Fibroblast of peridontal ligament (primary cell): ENCODE results near the gene SCN4B.

ENCODE experiments used
- DNase-seq: peaks from one replicate; pipeline ENCODE4 v3.0.0-alpha.2; 2010; ENCODE audit errors: extremely low read depth

Gene SCN4B

DNA sequence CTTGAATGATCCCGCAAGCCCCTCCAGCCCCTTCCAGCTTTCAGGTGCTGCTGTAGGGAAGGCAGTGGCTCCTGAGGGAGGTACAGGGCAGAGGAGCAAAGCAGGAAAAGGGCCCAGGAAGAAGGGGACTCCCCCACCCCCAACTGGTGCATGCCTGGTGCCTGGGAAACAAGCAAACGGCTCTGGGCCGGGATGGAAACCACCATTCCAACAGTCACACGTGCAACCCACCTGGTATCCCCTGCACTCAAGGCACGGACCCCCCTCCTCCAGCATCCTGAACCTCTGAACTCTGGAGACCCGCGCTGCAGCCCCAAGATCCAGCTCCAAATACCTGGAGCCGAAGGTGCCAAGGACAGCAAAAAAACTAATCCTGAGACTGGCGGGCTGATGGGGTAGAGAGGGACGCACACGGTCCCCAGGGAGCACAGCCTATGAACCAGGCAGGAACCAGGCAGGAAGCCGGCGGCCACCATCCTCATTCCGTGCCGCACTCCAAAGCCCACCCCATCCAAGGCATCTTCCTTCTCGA, 537 bp downstream of the SCN4B start:
- DNase-seq, result no peak

DNA sequence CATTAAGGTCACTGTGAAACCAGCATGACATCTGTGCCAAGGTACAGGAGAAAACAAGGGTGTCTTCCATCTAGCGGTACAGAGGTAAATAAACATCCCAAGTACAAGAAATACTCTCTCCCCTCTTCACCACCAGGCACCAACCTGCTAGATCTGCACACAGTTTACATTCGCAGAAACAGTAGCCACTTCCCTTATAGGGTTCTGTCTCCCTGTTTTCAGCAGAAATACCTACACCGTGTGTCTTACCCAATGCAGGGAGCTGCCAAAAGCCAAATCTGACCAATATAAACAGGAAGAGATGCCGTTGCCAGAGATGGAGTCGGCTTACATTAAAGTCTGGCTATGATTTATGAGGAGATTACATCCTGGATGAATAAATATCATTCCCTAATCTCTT, 1.2 kb downstream of the SCN4B start:
- no peak for DNase-seq

DNA sequence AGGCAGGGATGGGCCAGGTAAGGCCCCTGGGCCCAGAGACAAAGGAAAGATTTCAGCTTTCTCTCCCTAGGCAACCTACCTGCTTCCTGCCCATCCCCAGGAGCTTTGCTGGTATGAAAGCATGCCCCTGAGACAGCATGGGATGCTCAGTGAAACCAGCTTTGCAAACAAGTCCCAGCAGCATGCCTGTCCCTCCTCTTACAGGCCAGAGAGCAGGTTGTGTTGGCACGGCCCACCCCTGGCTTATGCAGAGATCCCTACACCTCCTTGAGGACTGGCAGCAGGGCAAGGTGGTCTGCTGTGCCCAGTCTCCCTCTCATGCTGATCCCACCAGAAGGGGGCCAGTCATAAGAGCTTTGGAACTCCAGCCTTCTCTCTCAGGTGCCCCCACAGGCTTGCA, 3.1 kb downstream of the SCN4B start:
- no peak for DNase-seq

DNA sequence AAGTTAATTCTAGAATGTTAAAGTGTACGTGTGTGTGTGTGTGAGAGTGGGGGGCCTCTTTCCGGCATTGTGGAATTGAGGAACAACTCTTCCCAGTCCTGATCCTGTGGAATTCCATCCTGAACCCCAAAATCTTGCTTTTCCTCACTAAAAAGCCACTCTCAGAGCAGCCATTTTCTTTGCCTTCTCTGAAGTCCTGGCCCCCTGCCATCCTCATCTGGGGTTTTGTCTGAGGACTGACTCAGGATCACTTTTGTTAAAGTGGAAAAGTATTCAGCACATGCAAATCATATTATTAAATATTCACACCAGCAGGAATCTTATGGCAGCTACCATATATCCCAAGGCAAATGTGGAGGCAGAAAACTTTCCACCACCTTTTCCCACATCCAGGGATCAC, 3.8 kb downstream of the SCN4B start:
- no peak for DNase-seq

DNA sequence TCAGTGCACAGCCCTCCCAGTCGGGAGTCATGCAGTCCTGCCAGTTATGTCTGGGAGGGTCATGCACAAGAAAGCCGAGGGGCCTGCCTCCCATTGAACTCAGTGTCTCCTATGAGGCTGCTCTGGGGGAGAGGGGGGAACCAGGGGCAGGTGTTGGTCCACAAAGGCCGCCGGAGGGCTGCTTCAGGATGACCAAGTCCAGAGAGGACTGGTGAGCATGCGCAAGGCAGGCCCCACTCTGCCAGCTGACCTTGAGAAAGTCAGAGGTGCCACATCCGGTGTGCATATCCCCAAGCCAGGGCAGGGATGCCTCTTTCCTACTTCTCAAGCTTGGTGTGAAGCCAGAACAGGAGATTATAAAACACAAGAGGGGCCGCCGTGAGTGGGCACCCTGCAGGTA, 4.4 kb downstream of the SCN4B start:
- DNase-seq, result no peak

DNA sequence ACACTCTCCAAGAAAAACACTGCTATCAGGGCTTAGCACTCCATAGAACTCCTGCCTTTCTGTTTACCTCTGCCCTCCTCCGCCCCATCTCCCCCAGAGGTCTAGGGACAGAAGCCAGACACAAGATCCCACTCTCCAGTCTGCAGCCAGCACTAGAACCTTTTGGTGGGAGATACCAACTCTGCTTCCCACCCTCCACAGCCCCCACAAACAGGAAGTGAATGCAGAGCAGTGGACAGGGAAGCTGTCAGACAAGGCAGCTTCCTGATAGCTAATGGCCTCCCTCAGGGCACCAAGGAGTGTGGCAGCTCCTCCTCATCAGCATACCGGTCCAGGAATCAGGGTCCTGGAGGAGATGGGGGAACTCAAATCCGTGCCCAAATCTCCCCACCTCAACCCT, 5.1 kb downstream of the SCN4B start:
- DNase-seq, result no peak

DNA sequence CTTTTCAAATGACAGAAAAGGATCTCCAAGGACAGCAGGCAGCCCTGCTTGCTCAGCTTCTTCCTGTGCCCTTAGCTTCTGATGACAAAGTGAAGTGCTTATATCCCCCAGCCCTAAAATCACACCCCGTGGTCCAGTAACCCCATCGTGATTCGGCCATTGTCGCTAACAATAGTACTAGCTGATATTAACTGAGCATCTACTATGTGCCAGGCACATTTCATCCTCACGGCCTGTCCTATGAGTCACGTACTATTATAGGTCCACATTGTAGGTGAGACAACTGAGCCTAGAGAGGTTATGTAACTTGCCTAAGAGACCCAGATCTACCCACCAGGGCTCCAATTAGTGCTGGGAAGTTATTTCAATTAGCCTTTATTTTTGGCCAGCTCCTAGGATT, 6.1 kb downstream of the SCN4B start:
- DNase-seq, result no peak

DNA sequence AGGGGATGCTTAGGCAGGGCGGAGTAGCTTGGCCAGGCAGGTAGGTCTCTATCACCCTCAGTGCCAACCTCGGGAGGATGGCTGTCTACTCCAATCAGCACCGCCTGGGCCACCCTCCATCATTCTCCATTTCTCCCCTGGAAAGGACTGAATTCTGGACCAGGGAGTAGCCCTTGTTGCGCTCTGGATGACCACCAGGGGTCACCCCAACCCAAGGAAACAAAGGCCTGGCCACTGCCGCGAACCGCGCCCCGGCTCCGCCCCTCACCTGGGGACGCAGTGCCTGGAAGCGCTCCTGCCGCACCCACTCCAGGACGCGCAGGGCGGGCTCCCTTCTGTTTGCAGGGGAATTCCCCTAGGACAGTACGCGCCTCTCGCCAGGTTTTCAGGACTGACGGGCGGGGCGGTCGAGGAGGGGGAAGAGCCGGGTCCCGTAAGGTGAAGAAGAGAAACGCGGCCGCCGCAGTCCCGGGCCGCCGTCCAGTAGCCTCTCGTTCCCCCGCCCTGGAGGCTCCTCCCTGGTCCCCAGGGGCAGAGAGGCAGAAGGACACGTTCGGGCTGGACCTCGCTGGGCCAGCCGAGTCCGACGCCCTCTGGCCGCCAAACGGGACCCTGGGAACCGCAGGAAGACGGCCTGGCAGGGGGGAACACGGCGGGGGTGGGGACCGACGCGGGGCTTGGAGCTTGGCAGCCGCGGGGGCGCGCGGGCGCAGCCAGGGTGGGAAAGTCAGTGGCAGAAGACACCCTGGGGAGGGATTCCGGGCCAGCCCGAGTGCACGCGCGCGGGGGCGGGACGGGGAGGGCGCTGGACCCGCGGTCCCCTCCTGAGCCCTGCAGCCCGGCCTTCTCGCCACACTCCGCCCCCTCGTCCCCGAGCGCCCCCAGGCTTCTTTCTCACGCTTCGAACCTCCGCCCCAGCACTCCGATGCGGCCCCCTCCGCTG, 7.1 kb downstream of the SCN4B start:
- peak; percentile 48 for DNase-seq

DNA sequence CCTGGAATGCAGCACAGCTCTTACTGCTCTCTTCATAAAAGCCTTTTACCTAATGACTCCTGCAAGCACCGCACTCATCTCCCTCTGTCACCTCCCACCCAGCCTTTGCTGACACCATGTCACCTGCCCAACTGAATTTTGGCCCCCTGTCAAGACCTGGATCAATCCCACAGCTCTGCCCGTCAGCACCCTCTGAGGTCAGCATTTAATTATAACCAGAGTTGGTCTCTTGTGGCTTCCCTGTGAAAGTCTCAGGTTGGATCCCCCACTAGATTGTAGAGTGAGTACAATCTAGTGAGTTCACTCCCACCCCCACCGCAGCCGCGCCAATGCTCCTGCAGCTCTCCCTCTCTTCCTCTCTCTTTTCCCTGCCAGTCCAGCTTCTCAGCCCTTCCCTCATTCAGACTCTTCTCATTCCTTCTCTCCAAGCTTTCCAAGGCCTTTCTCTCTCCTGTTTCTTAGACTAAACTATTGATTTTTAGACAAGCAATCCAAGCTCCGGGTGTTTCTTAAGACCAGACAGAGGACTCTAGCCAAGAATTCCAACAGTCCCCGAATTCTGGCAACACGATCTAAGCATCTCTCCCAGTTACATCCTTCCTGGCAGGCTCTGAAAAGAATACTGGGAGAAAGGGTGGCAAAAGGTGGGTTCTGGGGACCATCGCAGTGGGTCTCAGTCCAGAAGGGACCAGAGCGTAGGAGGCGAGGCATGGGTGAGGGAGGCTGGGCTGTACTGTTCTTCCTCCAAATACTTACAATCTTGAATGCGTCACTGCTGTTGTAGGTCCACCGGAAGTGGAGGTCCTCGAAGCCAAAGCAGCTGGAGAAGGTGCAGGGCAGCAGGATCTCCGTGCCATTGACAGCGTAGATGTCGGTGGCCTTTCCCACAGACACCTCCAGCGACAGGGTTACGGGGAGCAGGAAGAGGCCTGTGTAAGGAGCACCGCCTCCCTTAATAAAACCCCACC, 8.0 kb downstream of the SCN4B start:
- DNase-seq, result no peak

DNA sequence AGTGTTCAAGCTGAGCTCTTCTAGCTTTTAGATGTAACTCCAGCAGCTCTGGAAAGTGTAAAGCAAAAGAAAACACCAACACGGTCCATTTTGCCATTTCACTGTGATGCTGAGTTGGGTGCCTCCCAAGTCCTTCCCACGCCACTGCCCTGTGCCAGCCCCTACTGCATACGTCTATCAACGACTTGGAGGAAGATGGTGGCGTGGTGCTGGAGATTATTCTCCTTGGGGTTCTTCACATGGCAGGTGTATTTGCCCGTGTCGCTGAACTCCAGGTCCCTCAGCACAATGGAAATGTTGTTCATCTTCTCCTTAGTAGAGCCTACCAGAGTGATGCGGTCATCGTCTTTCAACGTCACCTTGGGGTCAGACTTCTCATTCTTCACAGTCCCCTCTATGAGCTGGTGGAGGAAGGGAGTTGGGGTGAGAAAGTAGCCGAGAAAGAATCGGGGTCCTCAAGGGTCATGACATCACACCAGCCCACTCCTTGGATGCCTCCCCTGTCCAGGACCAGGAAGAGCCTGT, 8.9 kb downstream of the SCN4B start:
- DNase-seq, result no peak

DNA sequence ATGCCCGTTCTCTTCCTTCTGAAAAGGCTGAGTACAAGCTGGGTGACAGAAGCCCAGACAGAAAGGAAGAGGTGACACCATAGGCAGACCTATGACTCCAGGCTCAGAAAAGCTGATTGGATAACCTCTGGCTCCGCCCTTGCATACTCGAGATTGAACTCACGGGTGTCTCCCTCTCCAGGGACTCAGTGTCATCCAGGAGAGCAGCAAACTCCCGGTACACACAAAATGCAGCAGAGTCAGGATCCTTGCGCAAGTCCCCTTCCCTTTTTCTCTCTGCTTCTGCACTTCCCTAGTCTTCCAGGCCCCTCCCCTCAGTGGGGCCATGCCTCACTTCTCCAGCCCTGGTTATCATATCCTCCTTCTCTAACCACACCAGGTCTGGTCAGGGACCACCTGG, 9.8 kb downstream of the SCN4B start:
- DNase-seq, result no peak

DNA sequence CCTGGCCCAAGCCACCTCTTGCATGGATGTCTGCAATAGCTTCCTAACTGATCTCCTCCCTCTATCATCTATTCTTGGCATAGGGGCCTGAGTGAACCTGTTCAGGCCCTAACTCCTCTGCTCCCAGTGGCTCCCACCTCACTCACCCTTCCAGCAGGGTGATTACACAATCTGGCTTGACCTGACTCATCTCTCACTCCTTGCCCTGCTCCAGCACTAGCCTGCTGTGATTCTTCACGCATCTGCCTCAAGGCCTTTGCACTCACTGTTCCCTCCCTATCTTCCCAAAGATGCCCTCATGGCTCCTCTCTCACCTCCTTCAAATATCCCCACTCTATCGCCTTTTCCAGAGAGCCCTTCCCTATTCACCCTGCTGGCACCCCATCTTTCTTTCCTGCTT, 10.5 kb downstream of the SCN4B start:
- no peak for DNase-seq

DNA sequence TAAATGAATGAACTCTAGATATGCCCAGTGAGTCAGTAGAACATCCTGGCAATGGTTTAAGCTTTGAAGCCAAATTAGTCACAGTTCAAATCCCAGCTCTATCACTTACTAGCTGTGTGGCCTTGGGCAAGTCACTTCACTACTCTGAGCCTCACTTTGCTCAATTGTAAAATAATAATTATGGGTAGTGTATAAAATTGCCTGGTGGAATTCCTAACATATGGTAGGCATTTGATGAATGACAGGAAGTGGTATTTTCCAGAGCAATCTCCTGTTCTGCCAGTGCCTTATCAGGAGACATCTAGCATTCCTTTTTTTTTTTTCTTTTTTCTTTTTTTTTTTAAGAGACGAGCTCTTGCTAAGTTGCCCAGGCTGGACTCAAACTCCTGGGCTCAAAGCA, 13.0 kb downstream of the SCN4B start:
- DNase-seq, result no peak

DNA sequence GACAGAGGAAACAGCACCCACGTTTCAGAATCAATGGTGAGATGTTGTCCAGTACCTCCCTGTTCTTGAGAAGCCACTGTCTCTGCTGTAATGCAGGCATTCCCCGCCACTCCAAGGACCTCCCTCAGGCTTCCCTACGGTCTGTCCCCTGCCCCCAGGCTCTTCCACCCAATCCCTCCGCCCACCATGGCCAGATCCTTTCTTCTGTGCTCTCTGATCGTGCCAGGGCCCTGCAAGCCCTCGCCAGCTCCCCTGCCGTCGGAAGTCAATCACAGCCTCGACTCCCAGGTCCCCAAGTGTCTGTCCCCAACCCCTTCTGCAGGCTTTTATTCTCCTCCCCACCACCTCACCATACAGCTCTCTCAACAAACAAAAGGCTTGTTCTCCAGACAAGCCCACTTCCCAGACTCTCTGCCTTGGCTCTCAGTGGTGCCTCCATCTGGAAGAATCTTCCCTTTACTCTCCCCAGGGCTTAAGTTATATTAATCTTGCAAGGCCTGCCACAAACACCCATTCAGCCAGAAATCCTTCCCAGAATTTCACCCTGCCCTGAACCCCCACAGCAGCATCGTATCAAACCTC, 13.7 kb downstream of the SCN4B start:
- DNase-seq, result no peak

DNA sequence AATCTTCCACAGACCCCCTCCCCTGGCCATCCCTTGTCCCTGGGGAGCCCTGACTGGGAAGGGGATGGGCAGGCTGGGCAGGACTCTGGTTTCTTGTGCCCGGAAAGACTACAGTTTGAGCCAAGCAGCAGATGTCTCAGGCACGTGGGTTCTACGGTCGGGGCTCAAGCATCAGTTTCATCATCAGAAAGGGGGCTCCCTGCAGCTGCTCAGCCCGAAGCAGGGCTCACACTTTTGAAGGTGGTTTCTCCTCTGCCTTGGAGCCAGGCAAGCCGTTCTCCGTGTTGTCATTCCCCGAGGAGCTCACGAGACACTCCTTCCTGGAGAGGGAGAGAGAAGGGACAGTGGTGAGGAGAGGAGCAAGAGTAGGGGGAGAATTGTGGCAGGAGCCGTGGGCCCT, 15.8 kb downstream of the SCN4B start:
- DNase-seq, result no peak

DNA sequence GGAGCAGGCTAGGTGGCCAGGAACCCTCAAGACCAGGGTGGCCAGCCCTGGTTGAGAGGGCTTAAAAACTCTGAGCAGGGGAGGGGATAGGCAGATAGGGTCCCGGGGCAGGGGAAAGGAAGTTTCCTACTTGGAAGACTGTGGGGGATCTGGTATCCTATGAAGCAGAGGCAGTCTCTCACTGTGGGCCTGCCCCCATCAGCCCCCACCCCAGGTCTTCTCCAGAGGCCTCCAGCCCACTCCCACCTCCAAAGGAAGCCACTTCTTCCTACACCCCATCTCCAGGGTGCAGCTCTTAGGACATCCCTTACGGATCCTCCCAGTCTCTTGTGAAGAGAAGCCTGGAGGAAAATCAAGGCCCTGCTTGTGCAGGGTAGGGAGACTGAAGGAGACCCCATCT, 16.3 kb downstream of the SCN4B start:
- DNase-seq, result no peak

DNA sequence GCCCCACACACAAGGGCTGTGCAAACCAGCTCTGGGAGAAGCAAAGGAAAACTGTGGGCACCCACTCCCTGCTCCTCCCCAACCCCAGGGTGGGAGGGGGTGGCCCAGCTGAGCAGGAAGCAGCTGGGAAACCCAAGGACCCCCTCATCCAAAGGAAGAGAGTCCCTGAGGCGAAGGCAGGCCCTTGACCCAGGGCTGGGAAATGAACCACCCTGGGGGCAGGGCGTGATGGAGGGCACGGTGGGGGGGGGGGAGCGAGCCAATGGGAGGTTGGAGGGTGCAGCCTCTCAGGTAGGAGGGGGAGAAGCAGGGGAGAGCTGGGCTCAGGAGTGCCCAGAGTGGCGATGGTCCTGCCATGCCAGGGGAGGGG, 16.8 kb downstream of the SCN4B start:
- DNase-seq, result no peak

DNA sequence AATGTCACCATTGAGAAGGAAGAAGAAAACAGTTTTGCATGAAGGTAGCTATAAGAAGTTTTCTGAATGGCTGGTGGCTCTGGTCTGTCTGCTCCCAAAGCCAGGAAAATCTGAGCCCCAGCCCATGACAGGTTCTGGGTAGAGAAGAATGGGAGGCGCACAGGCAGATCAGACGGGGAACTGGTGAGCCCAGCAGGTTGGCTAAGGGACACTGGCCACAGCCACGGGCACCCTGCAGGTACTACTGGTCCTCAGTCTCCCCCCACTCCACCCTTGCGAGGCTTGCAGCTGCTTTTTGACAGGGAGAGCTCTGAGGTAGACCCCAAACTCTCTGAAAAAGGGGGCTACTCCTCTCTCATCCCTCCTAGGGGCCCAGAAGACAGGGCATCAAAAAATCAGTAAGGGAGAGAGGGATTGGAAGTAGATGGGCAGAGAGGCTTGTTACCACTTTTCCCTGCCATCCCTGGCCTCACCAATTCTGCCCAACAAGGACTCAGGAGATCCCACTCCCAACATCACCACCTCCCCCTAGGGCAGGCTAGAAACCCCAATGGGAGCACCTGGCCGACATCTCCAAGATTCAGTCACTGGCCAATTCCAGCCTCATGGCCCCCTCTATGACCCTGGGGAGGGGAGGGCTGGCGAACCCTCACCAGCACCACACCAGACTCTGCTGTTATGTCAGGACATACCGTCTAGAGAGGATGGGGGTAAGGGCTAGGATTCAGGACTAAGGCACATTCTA, 17.4 kb downstream of the SCN4B start:
- DNase-seq, result no peak

DNA sequence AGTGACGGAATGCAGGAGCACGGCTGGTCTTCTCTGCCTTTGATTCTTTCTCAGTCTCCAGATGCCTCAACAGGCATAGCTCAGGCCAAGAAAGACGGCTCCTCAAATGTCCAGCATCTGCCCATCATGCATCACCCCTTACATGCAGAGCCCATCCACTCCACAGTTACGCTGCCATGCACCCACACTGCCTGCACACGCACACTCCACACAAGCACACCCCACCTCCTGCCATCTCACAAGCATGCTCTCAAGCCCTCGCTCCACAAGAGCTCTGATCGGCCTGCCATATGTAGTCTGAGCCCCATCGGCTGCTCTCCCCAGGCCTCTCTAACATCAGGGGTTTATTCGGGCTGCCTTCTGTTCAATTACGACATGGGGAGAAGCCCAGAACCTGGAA, 18.8 kb downstream of the SCN4B start:
- DNase-seq, result no peak

DNA sequence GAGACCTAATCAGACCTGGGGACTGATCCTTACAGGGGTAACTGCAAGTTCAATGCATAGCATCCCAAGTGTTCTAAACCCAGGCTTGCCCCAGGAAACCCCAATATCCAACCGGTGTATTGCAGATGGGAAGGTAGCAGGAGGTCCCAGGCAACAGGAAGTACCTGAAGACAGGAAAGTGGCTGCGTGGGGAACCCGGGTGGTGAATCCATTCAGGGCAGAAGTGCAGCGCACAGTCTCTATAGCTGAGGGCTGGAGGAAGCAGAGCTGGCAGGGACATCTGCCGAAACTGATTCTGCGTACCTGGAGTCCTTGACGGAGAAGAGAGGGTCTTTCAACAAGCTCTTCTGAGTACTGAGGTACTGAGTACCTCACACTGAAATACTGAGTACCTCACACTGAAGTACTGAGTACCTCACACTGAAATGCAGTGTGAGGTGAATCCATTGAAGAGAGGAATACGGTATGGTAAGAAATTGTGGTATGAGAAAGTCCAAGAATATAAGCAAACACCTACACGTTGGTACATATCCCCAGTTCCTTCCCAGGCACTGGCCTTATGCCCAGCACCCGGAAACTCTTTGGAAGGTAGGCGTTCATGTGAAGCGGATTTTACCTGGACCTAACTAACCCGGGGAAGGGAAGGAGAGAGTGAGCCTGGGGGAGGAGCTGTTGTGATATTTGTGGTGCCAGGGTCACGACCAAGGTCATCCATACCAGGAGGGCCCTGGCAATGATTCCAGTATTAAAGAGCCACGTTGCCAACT, 20.1 kb downstream of the SCN4B start:
- no peak for DNase-seq
